ENCODE data around the gene BHLHE23.

BHLHE23 gene

DNA sequence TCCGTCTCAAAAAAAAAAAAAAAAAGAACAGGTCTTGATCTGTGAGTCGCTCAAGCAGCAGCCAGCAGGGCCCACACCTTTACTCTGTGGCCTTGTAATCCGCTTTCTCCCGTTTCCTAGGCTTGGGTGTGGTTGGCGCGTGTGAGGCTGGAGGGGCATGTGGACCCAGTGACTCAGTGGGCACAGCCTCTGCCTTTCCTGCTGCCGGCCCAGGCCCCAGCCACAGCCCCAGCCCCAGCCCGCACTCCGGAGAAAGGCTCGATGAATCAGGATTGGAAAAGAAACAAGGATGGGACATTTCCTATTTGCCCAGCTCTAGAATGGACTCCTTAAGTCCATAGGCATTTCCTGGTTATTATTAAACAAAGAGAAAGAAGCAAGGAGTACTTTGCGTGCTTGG is 4.3 kb downstream of the BHLHE23 start:
- TF ChIP-seq, protein P1, sequence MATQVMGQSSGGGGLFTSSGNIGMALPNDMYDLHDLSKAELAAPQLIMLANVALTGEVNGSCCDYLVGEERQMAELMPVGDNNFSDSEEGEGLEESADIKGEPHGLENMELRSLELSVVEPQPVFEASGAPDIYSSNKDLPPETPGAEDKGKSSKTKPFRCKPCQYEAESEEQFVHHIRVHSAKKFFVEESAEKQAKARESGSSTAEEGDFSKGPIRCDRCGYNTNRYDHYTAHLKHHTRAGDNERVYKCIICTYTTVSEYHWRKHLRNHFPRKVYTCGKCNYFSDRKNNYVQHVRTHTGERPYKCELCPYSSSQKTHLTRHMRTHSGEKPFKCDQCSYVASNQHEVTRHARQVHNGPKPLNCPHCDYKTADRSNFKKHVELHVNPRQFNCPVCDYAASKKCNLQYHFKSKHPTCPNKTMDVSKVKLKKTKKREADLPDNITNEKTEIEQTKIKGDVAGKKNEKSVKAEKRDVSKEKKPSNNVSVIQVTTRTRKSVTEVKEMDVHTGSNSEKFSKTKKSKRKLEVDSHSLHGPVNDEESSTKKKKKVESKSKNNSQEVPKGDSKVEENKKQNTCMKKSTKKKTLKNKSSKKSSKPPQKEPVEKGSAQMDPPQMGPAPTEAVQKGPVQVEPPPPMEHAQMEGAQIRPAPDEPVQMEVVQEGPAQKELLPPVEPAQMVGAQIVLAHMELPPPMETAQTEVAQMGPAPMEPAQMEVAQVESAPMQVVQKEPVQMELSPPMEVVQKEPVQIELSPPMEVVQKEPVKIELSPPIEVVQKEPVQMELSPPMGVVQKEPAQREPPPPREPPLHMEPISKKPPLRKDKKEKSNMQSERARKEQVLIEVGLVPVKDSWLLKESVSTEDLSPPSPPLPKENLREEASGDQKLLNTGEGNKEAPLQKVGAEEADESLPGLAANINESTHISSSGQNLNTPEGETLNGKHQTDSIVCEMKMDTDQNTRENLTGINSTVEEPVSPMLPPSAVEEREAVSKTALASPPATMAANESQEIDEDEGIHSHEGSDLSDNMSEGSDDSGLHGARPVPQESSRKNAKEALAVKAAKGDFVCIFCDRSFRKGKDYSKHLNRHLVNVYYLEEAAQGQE (IDR thresholded peaks at IDR 0.05; ENCODE audit: insufficient read depth in 1 of 2, low read depth in 2 of 2, low read length in 2 of 2): no peak
- no peak for TF ChIP-seq SIN3A (IDR thresholded peaks at IDR 0.05; ENCODE audit: borderline replicate concordance, insufficient read depth, low read length)
- no peak for TF ChIP-seq POLR2AphosphoS5 (IDR thresholded peaks at IDR 0.05; ENCODE audit: low read depth, low read length)
- TF ChIP-seq FOXP2 (optimal IDR thresholded peaks at IDR 0.05; ENCODE audit: borderline replicate concordance, extremely low read depth, extremely low read length, insufficient read depth): no peak
- no peak for TF ChIP-seq TAF1 (IDR thresholded peaks at IDR 0.05; ENCODE audit: borderline replicate concordance, insufficient read depth, low read length)

DNA sequence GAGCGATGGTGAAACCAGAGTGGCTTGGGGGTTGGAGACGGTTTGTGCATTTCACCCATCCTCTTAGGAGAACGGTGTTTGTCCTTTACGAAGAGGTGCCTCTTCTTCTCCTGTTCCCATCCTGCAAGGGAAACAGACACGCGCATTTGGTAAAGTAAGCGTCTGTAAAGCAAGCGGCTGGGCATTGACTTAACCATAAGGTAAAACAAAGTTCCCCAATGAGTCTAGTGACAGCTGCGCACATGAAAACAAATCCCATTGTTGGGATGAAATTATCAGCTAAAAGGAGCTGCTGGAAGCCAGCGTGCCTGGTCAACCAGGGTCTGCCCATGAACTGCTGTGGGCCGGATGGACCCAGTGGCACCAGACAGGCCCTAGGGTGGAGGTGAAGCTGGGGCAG is 5.8 kb downstream of the BHLHE23 start:
- no peak for TF ChIP-seq TAF1 (IDR thresholded peaks at IDR 0.05; ENCODE audit: borderline replicate concordance, insufficient read depth, low read length)
- TF ChIP-seq, protein P1 (IDR thresholded peaks at IDR 0.05; ENCODE audit: insufficient read depth in 1 of 2, low read depth in 2 of 2, low read length in 2 of 2): no peak
- TF ChIP-seq SIN3A (IDR thresholded peaks at IDR 0.05; ENCODE audit: borderline replicate concordance, insufficient read depth, low read length): no peak
- TF ChIP-seq POLR2AphosphoS5 (IDR thresholded peaks at IDR 0.05; ENCODE audit: low read depth, low read length): no peak
- TF ChIP-seq FOXP2 (optimal IDR thresholded peaks at IDR 0.05; ENCODE audit: borderline replicate concordance, extremely low read depth, extremely low read length, insufficient read depth): no peak

DNA sequence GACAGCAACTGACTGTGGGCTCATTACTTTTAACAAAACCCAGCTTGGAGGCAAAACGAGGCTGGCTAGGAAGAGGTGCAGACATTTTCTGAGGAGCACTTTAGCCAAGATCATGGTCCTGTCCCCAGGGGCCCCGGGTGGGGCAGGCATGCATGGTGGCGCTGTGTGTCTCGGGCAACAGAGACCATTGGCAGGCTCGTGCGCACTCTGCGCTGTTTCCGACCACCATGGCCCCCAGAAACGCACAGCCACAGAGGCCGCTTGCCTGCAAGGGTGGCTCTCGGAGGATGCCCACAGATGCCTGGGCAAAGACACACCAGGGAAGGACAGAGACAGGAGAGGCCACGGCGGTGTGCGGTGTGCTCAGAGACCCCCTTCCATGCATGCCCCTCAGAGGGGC is 6.7 kb downstream of the BHLHE23 start:
- TF ChIP-seq SIN3A (IDR thresholded peaks at IDR 0.05; ENCODE audit: borderline replicate concordance, insufficient read depth, low read length): no peak
- TF ChIP-seq, protein P1 (IDR thresholded peaks at IDR 0.05; ENCODE audit: insufficient read depth in 1 of 2, low read depth in 2 of 2, low read length in 2 of 2): no peak
- no peak for TF ChIP-seq FOXP2 (optimal IDR thresholded peaks at IDR 0.05; ENCODE audit: borderline replicate concordance, extremely low read depth, extremely low read length, insufficient read depth)
- no peak for TF ChIP-seq TAF1 (IDR thresholded peaks at IDR 0.05; ENCODE audit: borderline replicate concordance, insufficient read depth, low read length)
- no peak for TF ChIP-seq POLR2AphosphoS5 (IDR thresholded peaks at IDR 0.05; ENCODE audit: low read depth, low read length)

DNA sequence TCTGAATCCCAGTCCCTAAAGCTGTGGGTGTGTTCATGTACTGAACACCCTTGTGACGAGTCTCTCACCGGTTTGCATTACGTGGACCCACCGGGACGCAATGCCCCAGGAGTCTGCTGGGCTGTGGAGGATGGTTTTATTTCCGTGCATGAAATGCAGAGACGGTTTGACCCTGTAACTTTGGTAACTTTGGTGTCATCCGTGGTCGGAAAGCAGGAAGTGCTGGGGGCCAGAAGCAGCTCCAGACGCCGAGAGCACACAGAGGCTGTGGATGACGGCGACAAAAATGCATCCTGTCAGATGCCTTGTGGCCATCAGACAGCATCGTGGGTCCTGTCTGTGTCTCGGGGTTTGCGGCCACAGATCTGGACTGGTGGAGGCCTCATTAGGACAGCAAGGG is 7.2 kb downstream of the BHLHE23 start:
- TF ChIP-seq TAF1 (IDR thresholded peaks at IDR 0.05; ENCODE audit: borderline replicate concordance, insufficient read depth, low read length) (no peak), POLR2AphosphoS5 (IDR thresholded peaks at IDR 0.05; ENCODE audit: low read depth, low read length) (no peak), SIN3A (IDR thresholded peaks at IDR 0.05; ENCODE audit: borderline replicate concordance, insufficient read depth, low read length) (no peak), FOXP2 (optimal IDR thresholded peaks at IDR 0.05; ENCODE audit: borderline replicate concordance, extremely low read depth, extremely low read length, insufficient read depth) (no peak)
- TF ChIP-seq, protein P1 (IDR thresholded peaks at IDR 0.05; ENCODE audit: insufficient read depth in 1 of 2, low read depth in 2 of 2, low read length in 2 of 2): no peak

DNA sequence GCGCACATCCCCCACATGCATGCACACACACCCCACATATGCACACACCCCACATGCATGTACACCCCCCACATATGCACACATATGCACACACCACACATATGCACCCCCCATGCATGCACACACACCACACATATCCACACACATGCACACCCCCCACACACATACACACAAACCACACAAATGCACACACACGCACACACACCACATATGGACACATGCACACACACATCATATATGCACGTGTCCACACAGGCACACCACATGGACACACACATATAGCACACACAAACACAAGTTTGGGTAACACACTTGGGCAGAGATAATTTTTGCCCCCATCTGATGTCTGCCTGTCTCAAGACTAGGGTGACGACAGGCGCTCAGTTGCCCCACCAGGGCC is 8.3 kb downstream of the BHLHE23 start:
- no peak for TF ChIP-seq TAF1 (IDR thresholded peaks at IDR 0.05; ENCODE audit: borderline replicate concordance, insufficient read depth, low read length)
- TF ChIP-seq POLR2AphosphoS5 (IDR thresholded peaks at IDR 0.05; ENCODE audit: low read depth, low read length): no peak
- TF ChIP-seq SIN3A (IDR thresholded peaks at IDR 0.05; ENCODE audit: borderline replicate concordance, insufficient read depth, low read length): no peak
- TF ChIP-seq, protein P1 (IDR thresholded peaks at IDR 0.05; ENCODE audit: insufficient read depth in 1 of 2, low read depth in 2 of 2, low read length in 2 of 2): no peak
- TF ChIP-seq FOXP2 (optimal IDR thresholded peaks at IDR 0.05; ENCODE audit: borderline replicate concordance, extremely low read depth, extremely low read length, insufficient read depth): no peak
